ENCODE measurements around the gene LMAN1. TPM values are rescaled to one million over a fixed set of nuclear protein-coding genes. Genes with fewer than 3 reads are reported as not detected.

The LMAN1 gene, protein sequence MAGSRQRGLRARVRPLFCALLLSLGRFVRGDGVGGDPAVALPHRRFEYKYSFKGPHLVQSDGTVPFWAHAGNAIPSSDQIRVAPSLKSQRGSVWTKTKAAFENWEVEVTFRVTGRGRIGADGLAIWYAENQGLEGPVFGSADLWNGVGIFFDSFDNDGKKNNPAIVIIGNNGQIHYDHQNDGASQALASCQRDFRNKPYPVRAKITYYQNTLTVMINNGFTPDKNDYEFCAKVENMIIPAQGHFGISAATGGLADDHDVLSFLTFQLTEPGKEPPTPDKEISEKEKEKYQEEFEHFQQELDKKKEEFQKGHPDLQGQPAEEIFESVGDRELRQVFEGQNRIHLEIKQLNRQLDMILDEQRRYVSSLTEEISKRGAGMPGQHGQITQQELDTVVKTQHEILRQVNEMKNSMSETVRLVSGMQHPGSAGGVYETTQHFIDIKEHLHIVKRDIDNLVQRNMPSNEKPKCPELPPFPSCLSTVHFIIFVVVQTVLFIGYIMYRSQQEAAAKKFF
- 297 and 412 TPM in 2 replicates for total RNA-seq

DNA sequence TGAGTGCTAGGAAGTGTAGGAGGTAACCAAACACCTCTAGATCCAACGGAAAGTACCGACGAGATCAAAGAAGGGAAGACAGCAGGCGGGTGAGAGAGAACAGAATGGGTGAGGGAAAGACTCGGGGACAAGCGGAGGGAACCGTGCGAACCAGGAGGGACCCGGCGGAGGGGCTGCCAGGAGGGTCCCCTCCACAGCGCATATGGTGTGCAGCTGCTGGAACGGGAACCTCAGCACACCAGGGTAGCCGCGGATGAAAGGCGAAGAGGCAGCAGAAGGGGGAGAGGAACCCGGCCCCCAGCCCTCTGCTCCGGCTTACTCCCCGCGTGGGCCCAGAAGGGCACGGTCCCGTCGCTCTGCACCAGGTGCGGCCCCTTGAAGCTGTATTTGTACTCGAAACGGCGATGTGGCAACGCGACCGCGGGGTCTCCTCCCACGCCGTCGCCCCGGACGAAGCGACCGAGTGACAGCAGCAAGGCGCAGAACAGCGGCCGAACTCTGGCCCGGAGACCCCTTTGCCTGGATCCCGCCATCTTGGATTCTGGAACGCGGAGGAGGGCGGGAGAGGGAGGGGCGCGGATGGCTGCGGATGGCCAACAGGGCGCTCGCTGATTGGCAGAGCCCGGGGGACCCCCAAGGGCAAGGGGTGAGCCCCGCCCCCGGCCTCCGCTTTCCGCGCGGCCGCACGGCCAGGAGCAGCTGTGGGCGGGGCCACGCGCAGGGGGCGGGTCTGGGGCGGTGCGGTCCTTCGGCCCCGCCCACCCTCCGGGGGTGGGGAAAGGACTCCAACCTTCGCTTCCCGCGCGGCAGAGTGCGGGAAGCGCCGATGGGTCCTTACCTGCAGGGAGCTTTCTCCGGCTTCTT lies at the start of gene LMAN1:
LMAN1 (minus strand) TSS at position 554 of the 864 bp plus-strand sequence; CDS start at position 533, 21 bp downstream.

DNA sequence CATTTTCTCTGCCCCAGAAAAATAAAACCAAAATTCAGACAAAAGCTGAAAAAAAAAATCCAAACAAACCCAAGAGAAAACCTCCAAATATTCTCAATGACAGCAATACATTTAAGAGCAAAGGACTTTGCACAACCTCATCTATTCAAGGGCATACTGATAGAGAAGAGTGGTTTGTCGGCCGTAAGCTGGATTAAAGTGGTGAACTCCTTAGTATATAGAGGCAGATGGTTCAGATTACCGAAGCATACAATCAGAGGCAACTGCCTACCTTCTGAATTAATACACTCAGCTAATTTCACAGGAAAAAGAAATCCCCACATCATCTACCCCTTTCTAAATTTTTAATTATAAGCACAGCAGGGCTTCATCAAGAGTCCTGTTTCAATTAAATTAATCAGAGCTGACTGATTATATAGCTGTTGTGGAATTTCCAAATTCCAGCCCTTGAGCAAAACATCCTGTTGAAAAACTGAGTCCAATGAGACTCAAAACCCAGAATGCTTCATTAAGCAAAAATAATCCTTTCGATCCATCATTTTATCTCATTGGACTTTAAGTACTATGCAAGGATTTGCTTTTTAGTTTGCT lies 40.5 kb downstream of the LMAN1 start, which contains the start of gene CPLX4:
CPLX4 (minus strand) TSS at position 190 of the 591 bp plus-strand sequence; CDS start at position 3, 187 bp downstream.

Other genes starting within 250 kb of the LMAN1 start
- gene SEC11C, start 219.4 kb downstream of the LMAN1 start, total RNA-seq: 30.5 and 32.1 TPM in 2 replicates
- not detected in 2 replicates for gene GRP, start 139.1 kb downstream of the LMAN1 start, total RNA-seq
- not detected in 2 replicates for gene RAX, start 85.8 kb downstream of the LMAN1 start, total RNA-seq
- not detected in 2 replicates for gene CPLX4, start 40.6 kb downstream of the LMAN1 start, total RNA-seq